NCI-H146 (cell line): ENCODE data around the gene PRKAG1.
A peak's percentile ranks its signal among the peaks of the same experiment; 100 is the strongest.

ENCODE experiments used
- DNase-seq: peaks from one replicate; lab custom pipeline; 2025; lab: John Stamatoyannopoulos, UW

Gene PRKAG1

DNA sequence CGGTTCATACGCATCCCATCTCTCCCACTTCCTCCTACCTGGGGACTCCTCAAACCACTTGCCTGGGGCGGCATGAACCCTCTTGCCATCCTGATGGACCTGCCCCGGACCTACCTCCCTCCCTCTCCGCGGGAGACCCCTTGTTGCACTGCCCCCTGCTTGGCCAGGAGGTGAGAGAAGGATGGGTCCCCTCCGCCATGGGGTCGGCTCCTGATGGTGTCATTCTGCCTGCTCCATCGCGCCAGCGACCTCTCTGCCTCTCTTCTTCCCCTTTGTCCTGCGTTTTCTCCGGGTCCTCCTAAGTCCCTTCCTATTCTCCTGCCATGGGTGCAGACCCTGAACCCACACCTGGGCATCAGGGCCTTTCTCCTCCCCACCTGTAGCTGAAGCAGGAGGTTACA, 36.8 kb downstream of the PRKAG1 start:
- DNase-seq: no peak

DNA sequence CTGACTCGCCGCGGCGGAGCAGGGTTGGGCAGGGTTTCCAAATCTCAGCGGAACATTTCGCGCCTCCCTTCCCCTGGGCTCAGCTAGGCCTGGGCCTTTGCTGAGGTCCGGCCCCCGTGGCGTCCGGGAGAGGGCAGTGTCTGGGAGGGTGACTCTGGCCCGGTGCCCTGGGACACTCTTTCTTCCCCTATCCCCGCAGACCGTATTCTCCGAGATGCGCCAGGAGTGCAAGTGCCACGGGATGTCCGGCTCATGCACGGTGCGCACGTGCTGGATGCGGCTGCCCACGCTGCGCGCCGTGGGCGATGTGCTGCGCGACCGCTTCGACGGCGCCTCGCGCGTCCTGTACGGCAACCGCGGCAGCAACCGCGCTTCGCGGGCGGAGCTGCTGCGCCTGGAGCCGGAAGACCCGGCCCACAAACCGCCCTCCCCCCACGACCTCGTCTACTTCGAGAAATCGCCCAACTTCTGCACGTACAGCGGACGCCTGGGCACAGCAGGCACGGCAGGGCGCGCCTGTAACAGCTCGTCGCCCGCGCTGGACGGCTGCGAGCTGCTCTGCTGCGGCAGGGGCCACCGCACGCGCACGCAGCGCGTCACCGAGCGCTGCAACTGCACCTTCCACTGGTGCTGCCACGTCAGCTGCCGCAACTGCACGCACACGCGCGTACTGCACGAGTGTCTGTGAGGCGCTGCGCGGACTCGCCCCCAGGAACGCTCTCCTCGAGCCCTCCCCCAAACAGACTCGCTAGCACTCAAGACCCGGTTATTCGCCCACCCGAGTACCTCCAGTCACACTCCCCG, 37.4 kb downstream of the PRKAG1 start:
- peak; percentile 41 for DNase-seq

DNA sequence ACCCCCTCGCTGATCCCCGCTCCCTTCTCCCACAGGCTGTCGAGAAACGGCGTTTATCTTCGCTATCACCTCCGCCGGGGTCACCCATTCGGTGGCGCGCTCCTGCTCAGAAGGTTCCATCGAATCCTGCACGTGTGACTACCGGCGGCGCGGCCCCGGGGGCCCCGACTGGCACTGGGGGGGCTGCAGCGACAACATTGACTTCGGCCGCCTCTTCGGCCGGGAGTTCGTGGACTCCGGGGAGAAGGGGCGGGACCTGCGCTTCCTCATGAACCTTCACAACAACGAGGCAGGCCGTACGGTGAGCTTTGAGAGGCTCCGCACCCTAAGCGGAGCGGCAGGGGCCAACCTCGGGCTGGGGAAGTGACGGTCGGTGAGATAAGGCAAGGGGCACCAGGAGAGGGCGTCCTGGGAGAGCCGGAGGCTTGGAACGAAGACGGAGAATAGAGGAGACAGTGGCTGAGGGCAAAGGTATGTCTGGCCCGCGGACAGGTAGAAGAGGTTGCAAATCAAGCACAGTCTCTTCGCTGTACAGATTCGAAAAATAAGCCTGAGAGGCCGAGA, 38.1 kb downstream of the PRKAG1 start:
- peak; percentile 41 for DNase-seq

DNA sequence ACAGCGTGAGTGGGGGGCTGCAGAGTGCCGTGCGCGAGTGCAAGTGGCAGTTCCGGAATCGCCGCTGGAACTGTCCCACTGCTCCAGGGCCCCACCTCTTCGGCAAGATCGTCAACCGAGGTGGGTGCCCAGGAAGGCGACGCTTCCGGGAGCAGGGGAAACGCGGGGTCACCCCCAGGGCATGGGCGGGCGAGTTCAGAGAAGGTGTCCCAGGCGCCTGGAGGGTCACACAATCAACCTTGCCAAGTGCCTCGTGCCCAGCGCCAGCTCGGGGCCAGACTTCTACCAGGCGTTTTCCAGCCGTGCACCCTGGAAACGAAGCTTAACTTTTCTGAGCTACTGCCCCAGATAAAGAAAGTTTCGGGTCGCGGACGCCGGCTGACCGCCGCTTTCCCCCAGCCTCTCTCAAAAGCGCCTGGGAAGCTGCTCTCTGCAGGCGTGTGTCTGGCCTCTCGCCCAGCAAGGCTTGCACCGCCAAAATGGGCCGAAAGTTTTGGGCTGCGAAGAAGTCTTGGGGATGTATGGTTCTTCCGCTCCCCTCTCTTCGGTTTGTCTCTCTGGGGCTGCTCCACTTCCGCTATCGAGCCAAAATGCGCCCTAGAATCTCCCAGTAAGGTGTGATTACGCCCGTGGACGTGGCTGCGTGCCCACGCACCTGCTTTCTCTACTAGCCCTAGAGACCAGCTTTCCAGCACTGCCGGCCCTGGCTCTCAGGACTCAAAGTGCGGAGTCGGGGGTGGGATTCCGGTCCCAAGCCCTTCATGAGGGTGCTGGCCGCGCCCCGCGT, 38.8 kb downstream of the PRKAG1 start:
- no peak for DNase-seq

DNA sequence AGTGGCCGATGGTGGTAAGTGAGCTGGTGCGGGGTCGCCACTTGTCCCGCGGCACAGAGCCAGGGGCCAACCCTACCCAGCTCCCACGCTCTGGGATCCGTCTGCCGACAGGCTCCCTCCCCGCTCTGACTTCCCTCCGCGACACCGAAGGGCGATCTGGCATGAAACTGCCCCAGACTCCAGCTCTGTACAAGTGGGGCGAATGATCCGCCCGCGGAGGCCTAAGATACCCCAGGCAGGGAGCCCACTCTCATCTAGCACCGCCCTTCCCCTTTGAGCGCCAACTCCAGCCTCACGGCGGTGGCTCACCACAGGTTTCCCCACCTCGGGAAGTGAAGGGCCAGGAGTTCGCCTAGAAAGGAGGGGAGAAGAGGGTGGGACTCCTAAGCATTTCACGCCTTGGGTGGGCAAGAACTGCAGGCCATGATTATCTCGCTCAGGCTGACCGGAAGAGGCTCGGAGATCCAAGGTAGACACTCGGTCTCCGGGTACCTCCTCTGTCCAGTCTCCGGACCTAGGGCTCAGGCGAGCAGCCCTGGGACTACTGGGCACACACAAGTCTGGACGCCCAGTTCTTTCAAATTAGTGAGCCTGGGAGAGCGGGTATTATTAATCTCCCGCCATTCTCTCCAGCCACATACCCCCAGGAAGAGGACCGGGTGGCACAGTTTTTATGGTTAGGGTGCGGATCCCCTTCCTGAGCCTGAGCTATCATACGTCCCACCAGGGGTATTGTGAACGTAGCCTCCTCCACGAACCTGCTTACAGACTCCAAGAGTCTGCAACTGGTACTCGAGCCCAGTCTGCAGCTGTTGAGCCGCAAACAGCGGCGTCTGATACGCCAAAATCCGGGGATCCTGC, 39.6 kb downstream of the PRKAG1 start:
- DNase-seq: no peak

DNA sequence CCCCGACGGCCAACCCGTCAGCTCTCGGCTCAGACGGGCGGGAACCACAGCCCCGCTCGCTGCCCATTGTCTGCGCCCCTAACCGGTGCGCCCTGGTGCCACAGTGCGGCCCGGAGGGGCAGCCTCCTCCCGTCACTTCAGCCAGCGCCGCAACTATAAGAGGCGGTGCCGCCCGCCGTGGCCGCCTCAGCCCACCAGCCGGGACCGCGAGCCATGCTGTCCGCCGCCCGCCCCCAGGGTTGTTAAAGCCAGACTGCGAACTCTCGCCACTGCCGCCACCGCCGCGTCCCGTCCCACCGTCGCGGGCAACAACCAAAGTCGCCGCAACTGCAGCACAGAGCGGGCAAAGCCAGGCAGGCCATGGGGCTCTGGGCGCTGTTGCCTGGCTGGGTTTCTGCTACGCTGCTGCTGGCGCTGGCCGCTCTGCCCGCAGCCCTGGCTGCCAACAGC, 40.3 kb downstream of the PRKAG1 start, which contains the start of gene WNT1:
WNT1 (plus strand) TSS at position 32 of the 450 bp plus-strand sequence; CDS start at position 361, 329 bp downstream.
- DNase-seq: peak; percentile 24

DNA sequence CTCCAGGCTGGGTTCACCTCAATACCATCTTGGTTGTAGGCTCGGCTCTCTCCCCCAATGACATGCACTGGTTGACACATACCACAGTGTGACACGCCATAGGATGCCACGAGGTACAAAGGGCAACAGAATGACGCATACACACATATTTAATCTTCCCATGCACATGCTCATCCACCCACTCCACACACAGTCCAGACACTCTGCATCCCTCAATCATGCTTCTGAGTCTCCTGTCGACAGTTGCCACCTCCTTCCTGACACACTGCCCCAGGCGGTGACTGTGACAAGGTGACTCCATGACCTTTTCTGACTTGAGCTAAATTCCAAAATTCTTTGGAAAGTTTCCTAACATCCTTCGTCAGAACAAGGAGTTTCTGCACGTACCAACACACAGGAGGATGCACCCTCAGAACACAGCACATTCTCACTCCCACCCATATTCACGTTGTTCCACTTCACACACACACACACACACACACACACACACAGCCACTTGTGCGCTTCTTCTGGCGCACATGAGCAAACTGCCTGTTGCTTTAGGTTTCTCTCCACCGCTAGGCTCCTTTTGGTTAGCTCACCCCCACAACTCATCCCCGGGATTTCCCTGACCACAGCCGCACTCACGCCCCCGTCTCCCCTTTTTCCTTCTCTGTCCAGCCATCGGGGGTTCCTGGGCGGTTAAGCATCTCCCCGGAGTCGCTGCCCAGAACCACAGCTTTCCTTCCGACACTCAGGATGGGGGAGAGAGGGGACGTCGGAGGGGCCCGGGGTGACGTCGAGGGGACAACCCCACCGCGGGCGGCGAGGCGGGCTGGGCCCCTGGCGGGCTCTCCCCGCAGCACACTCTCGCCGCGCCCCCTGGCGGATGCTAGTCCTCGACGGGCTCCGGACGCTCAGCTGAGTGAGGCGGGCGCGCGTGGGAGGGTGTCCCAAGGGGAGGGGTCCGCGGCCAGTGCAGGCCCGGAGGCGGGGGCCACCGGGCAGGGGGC, 41.0 kb downstream of the PRKAG1 start:
- DNase-seq: peak; percentile 29

DNA sequence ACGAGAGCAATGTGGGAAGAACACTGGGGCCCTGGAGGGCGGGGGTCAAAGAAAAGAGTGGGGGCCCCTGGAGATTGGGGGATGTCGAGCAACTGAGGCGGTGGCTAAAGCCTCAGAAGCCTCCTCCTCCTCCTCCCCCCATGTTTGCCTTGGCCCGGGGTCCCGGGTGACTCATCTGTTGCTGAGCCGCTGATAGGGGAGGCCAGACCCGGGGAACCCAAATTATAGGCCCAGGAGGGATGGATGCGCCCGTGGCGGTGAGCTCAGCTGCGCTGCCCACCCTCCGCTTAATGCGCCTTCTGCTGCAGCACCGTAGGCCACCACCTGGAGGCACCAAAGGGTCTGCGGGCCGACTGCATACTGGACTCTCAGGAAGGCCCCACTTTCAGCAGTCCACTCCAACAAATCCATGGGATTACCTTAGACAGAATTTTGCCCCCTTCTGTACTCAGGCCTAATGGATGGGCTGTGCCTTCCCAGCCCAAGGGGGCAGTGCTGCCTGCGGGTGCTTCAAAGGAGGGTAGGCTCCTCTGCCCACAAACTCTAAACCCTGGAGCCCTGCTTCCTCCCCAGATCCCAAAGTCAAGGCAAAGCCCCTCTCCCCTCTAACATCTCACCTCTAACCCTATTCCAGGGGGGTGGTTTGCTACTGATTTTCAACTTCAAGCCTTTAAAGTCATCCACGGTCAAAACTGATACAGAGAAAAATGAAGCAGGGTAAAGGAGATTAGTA, 44.5 kb downstream of the PRKAG1 start:
- peak; percentile 33 for DNase-seq

DNA sequence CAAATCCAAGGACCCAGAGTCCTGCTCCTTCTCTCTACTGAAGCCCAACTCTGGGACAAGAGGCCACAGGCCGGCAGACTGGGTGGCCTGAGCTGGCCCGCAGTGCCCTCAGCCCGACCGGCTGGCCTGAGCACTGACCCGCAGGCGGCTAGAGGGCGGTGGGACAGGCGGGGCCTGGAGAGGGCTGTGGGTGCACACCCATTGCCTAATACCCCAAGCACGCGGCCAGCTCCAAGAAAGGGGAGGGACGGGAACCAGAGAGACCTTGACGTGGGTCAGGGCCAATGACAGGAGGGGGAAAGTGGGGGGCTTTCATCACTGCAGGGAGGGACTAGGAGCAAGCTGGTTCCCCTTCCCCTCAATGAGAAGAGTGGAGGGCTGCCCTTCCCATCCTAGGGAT, 45.0 kb downstream of the PRKAG1 start:
- DNase-seq: no peak

DNA sequence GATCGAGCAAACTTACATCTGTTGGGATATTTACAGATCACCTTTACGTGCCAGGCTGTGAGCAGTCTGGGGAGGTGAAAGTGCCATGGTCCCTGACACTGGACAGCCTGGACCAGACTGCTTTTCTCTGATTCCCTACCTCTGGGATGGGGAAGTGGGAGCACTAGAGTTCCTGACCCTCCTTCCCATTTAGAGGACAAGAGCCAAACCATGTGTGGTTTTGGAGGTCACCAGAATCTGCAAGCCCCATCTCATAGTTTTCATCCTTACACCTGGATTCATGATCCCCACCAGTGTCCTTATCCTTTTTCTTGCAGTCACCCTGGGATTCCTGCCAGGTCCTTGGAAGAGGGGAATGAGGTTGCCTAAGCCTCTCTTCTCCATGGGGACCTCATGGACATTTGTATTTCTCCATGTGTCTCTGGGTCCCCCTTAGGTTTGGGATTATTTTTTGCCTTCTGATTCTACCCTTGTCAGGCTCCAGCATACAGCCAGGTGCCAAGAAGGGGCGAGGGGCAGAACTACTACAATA, 45.6 kb downstream of the PRKAG1 start:
- no peak for DNase-seq

DNA sequence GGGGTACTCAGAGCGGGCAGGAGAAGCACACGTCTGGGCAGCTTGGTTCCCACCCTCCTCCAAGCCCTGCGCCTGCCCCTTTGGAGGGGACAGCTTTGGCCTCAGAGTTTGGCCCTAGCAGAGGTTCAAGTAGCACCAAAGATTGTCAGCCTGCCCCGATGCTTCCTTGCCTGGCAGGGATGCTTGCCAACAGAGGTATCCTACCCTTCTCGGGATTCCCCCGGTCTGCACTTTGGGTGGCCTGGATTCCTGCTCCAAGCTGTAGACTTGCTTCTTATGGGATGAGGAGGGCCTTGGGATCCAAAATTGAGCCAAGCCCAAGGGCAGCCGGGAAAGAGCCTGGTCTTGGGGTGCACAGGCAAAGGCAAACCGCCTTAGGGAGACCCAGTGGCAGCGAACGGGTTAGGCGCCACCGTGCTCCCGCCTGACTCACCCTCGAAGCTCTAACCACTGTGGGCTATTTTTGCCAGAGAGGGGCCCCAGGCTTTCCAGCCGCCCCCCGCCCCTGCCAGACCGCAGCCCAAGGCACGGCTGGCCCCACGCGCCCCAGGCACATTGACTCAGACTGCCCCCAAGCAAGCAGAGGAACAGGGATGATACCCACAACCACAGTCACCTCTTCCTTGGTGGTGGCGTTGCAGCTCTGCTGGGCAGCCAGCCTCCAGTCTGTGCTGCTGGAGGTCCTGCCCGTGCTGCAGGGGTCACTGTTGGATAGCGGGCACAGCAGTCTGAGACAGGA, 46.2 kb downstream of the PRKAG1 start:
- DNase-seq: no peak

DNA sequence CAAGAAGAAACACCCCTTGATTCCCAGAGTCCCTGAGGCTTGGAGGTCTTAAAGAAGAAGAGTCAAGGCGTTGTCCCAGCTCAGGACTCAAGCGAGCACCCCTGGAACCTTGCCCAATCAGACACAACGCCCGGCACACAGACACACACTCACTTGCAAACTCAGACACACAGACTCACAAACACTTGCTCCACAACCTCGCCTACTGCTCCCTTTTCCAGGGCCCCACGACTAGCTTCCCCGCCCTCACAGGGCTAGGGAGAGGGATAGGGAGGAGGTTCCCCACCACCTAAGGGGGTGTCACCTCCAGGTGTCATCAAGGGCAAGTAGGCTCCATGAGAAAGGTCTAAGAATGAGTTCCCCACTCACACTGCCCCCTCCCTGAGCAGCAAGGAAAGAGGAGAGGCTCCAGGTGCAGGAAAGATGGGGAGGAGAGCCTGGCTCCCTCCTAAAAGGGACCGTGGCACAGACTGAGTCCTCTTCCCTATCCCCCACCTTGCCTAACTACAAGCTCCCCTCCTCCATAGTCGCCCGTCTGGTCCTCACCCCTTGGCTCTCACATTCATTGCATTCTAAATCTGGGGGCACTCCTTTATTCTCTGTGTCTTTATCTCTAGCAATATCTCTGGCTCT, 47.8 kb downstream of the PRKAG1 start:
- DNase-seq: no peak

DNA sequence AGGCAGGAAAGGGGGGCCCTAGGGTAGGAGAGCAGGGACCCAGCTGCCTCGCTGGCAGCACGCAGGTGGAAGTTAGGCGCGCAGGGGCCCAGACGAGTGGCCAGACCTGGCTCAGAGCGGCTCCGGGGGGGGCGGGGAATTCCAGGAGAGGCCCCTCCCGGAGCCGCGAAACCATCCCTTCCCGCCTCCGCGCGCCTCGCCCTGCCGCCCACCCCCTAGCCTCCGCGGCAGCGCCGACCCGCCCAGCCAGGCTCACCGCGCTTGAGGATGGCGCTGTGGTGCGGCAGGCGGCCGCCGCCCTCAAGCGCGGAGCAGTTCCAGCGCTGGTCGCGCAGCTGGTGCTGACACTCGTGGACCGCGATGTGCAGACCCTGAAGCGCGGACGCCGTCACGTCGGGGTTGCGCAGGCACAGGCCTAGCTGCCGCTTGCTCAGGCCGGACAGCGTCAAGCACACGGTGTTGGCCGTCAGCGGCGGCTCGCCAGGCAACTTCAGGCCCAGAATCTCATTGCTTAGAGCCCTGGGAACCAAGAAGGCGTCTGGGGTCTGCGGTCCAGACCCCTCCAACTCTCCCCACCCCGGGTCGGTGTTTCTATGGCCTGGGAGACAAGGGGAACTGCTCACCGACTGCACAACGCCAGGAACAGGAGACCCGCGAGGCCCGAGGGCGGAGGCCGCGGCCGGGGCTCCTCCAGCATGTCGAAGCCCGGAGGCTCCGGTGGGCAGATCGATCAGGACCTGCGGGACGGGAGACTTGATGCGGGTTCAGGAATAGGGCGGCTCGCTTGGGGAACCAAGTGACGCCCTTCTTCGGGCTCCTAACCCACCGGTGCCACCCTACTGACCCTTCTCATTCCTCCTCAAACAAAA, 48.5 kb downstream of the PRKAG1 start:
- DNase-seq: peak; percentile 53

DNA sequence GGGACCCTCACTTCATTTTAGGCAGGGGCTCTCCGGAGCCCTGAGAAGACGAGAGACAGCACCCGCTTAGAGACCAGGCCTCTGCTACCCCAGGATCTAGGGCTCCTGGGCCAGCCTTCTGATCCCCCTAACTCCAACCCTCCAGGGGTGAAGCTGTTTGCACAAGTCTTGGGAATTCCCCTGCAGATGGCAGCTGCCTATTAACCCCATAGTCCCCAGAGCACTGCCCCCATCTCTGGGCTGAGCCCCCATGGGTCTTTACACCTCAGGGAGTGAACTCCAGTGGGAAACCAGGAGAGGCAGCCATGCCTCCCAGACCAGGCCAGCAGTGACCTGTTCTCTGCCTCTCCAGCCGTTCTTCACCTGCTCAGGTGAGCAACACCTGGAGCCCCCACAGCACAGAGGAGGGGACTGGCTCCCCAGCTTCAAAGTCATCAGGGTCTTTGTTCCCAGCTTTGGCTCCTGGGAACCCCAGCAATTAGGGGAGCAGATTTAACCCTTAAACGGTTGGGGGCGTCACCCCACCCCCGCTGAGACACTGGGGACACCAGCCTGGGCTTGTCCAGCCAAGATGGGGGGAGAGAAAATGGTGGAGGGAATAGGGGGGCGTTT, 49.3 kb downstream of the PRKAG1 start:
- no peak for DNase-seq

DNA sequence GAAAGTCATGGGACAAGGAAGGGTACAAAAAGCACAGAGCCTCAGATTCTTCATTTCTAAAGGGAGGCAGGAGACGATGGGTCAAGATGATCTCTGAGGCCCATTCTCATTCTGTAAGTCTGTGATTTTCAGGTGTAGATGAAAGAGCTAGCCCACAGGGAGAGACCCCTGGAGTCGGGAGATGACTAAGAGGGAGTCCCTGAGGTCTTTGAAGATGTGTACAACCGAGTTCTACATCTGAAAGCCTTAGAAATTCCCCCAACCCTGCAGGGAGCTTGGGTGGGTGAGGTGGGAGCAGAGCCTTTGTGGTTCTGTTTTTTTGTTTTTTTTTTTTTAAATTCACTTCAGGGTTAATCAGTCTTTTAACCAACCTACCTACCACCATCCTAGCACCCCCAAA, 50.1 kb downstream of the PRKAG1 start:
- no peak for DNase-seq

DNA sequence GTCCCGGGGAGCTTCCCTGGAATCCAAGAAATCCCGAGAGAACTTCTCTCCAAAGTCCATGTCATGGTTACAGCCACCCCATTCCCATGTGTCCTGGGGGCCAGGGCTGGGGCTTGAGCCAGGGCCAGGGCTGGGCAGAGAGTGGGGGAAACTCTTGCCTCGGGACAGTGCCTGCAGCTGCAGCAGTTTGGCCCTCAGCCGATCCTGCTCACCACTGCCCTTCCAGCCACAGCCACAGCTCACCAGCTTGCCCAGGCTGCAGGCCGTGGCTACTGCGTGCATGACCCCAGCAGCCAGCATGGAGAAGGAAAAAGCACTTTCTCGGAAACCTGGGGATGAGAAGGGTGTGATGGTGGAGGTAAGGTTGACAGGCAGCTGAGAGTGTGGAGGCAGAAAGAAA, 50.6 kb downstream of the PRKAG1 start:
- no peak for DNase-seq
